HEK293 (cell line): ENCODE measurements around the gene PIBF1.

Experiments
- CTCF ChIA-PET: fragments of 350-600 bp; formaldehyde crosslinking; extraction: SDS; loops from one replicate; lab custom pipeline; 2021; ENCODE audit warnings: antibody characterized with exemption; lab: Yijun Ruan, JAX
- POLR2A ChIA-PET: fragments of 300-600 bp; formaldehyde crosslinking; extraction: SDS; loops from one replicate; lab custom pipeline; 2020; ENCODE audit warnings: antibody characterized with exemption, inconsistent platforms; lab: Yijun Ruan, JAX
- H3K27ac ChIP-seq: fragments of 200-500 bp; sonication (Bioruptor generic); 2 replicates; pipeline ENCODE4 v1.5.1; 2014; ENCODE audit warnings: low read depth, low read length, control low read depth, inconsistent platforms; ENCODE audit errors: extremely low read depth
- H3K36me3 ChIP-seq, 2 experiments: fragments of 200-500 bp in 1 of 2; sonication (Bioruptor generic) in 1 of 2; 1 replicate in 1 of 2; 2 replicates in 1 of 2; pipeline ENCODE4 v1.5.1; 2014 to 2017; ENCODE audit warnings: inconsistent platforms in 2 of 2, low read length in 2 of 2; ENCODE audit not compliant: control insufficient read depth in 2 of 2, insufficient read depth in 1 of 2
- H3K4me1 ChIP-seq: fragments of 200-500 bp; sonication (Bioruptor generic); 2 replicates; pipeline ENCODE4 v1.5.1; 2014; ENCODE audit warnings: mild to moderate bottlenecking, low read length, inconsistent platforms; ENCODE audit not compliant: control insufficient read depth, insufficient read depth
- H3K4me3 ChIP-seq: 2 replicates; pipeline ENCODE4 v1.5.1; 2011; ENCODE audit warnings: low read depth, mild to moderate bottlenecking, control low read depth, low read length, moderate library complexity
- H3K9me3 ChIP-seq: fragments of 200-500 bp; sonication (Bioruptor generic); 2 replicates; pipeline ENCODE4 v1.5.1; 2014; ENCODE audit warnings: low read depth, low read length, inconsistent platforms; ENCODE audit not compliant: control insufficient read depth, insufficient read depth
- CTCF ChIP-seq: fragments of 450-650 bp; formaldehyde crosslinking; IDR thresholded peaks from 2 replicates; pipeline ENCODE4 v1.5.1; 2016; ENCODE audit warnings: missing biosample characterization, missing genetic modification characterization
- HOXD13 ChIP-seq: sonication (generic); formaldehyde crosslinking; IDR thresholded peaks from 2 replicates; pipeline ENCODE4 v1.8.0; 2022; ENCODE audit warnings: missing genetic modification reagents, borderline replicate concordance
- KLF17 ChIP-seq: fragments of 450-650 bp; formaldehyde crosslinking; IDR thresholded peaks from 2 replicates; pipeline ENCODE4 v1.5.1; 2016; ENCODE audit warnings: missing biosample characterization, missing genetic modification characterization
- KLF9 ChIP-seq: fragments of 450-650 bp; formaldehyde crosslinking; IDR thresholded peaks from 2 replicates; pipeline ENCODE4 v1.5.1; 2016; ENCODE audit warnings: missing biosample characterization, missing genetic modification characterization, low read depth
- TCF7L2 ChIP-seq: IDR thresholded peaks from 2 replicates; pipeline ENCODE4 v1.6.1; 2011; ENCODE audit warnings: low read depth, mild to moderate bottlenecking, inconsistent platforms, low read length, moderate library complexity, borderline replicate concordance
- ZBTB10 ChIP-seq: fragments of 450-650 bp; formaldehyde crosslinking; IDR thresholded peaks from 2 replicates; pipeline ENCODE4 v1.5.1; 2016; ENCODE audit warnings: missing biosample characterization, missing genetic modification characterization
- ZBTB21 ChIP-seq: fragments of 450-650 bp; formaldehyde crosslinking; IDR thresholded peaks from 2 replicates; pipeline ENCODE4 v1.5.1; 2017; ENCODE audit warnings: missing biosample characterization, missing genetic modification characterization
- ZBTB44 ChIP-seq: fragments of 450-650 bp; IDR thresholded peaks from 2 replicates; pipeline ENCODE4 v1.5.1; 2018; ENCODE audit warnings: missing biosample characterization, mild to moderate bottlenecking, missing genetic modification characterization
- ZNF18 ChIP-seq: fragments of 450-650 bp; formaldehyde crosslinking; IDR thresholded peaks from 2 replicates; pipeline ENCODE4 v1.5.1; 2016; ENCODE audit warnings: missing biosample characterization, missing genetic modification characterization
- ZNF292 ChIP-seq: fragments of 450-650 bp; formaldehyde crosslinking; IDR thresholded peaks from 2 replicates; pipeline ENCODE4 v1.5.1; 2016; ENCODE audit warnings: low read depth, missing biosample characterization, missing genetic modification characterization, borderline replicate concordance
- ZNF626 ChIP-seq: fragments of 450-650 bp; sonication (Bioruptor Pico); formaldehyde crosslinking; IDR thresholded peaks from 2 replicates; pipeline ENCODE4 v1.5.1; 2018; ENCODE audit warnings: missing biosample characterization, missing genetic modification characterization, inconsistent platforms
- ZNF792 ChIP-seq: fragments of 450-650 bp; formaldehyde crosslinking; IDR thresholded peaks from 2 replicates; pipeline ENCODE4 v1.5.1; 2016; ENCODE audit warnings: missing biosample characterization, missing genetic modification characterization

The PIBF1 gene

GRCh38 chr13:72959643-72960042, 177.7 kb downstream of the PIBF1 start:
- ChIA-PET CTCF (no interaction called here), POLR2A (no interaction called here)

More at GRCh38 chr13:72959643-72960042, 177.7 kb downstream of the PIBF1 start:
- no peaks in the 10 kb centered on the region for H3K4me1 ChIP-seq
- no peaks in the 10 kb centered on the region for H3K9me3 ChIP-seq
- peaks cover 0 to 9% of the 10 kb centered on the region in 2 experiments; a peak in 1 of 3 replicates for H3K36me3 ChIP-seq
- no peak overlapping the region for H3K4me3 ChIP-seq
- TF ChIP-seq ZBTB44 (tag by site-specific recombination) = no peak
- TF ChIP-seq KLF17 (tag by site-specific recombination) = no peak
- TF ChIP-seq KLF9 (tag by site-specific recombination) = no peak
- no peak for TF ChIP-seq CTCF (tag by site-specific recombination)
- TF ChIP-seq ZNF792 = no peak
- no peak for TF ChIP-seq ZBTB21
- TF ChIP-seq ZNF292 = no peak
- TF ChIP-seq ZBTB10 = no peak
- no peak for TF ChIP-seq TCF7L2
- TF ChIP-seq ZNF18 (tag by site-specific recombination) = no peak
- no peak for TF ChIP-seq HOXD13 (CRISPR knock-in tag)
- no peak for TF ChIP-seq ZNF626
- no peak overlapping the region for H3K27ac ChIP-seq
